Esophagus muscularis mucosa (tissue), 4 donors: ENCODE measurements around the gene SLC39A8. TPM values are rescaled to one million over a fixed set of nuclear protein-coding genes. Genes with fewer than 3 reads are reported as not detected.

Experiments used
- small RNA-seq, 3 donors: library from RNA; depleted of rRNA; stranded (forward); fragments of <200 nt; gene quantifications; one replicate each; pipeline ENCODE3, GENCODE V24; 2016
- total RNA-seq, 4 donors: library from RNA; depleted of rRNA; stranded (reverse); fragments of >200 nt; gene quantifications; one replicate each; pipeline versions ENCODE4 v1.1.0 to v1.2.1, GENCODE V29; 2016

SLC39A8 gene
- total RNA-seq, 4 donors from 2014 or later = 4.0 to 6.6 (median 6.0) TPM

Small RNA genes lying within 50 kb of the gene (small RNA-seq; reads per million reads assigned to genes)
- 0 reads per million in 3 donors for gene RN7SL728P

Other genes starting within 250 kb of the SLC39A8 start
- gene NFKB1, start 155.9 kb upstream of the SLC39A8 start, total RNA-seq = 10 to 100 TPM; 31.6 to 42.1 (median 39.7) TPM